ENCODE measurements around the gene RPRD1B. TPM values are rescaled to one million over a fixed set of nuclear protein-coding genes. Genes with fewer than 3 reads are reported as not detected.

RPRD1B gene
- polyA plus RNA-seq, 3 donors from 2014 or later = 2.0 to 4.3 (median 2.1) TPM

DNA sequence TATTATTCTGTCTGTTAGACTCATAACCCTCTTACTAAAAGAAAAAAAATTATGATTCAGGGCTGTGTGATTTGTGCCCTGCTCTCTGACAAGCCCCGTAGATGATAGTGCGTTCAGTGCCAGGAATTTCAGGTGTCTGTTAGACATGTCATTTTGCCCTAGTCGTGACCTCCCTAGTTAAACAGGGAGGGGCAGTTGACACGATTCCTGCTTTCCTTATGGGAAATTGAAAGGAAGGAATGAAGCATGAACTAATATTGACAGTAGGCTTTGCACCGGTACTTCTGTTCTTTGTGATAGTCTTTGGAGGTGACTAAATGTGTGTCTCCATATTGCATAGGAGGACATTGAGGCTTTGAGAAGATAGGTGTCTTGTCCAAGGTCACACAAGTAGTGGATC, 26.3 kb downstream of the RPRD1B start:
- Mint-ChIP-seq H3K9me3 (no peaks in the 10 kb centered on the region), H3K4me3 (no peak overlapping the region)

DNA sequence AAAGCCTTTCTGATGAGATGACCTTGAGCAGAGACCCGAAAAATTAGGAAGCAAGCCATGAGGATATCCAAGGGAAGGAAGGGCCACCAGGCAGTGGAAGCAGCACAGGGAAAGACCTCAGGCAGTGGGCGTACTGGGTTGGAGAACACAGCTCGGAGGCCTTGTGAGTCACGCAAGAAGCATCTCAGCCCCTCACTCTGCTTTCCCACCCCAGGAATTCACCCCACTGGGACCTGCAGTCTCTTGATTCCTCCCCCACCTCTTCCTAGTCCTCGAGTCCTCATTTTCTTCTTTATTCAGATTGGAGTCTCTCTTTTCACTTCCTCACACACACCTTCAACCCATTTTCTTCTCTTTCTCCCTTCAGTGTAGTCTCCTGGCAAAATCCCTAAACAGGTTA, 27.0 kb downstream of the RPRD1B start:
- Mint-ChIP-seq H3K27ac (no peak overlapping the region), H3K9me3 (no peaks in the 10 kb centered on the region), H3K27me3 (ENCODE audit: low read depth in 3 of 3) (peaks cover 0 to 2% (median 0%) of the 10 kb centered on the region in 3 donors), H3K36me3 (peaks cover 15 to 30% (median 19%) of the 10 kb centered on the region in 3 donors), H3K4me3 (no peak overlapping the region), H3K4me1 (peaks cover 7 to 9% of the 10 kb centered on the region in 2 donors)
- no peak for DNase-seq

More for the DNA sequence above, 26.3 kb downstream of the RPRD1B start:
- no peak for DNase-seq
- Mint-ChIP-seq H3K36me3 (peaks cover 15 to 30% (median 16%) of the 10 kb centered on the region in 3 donors), H3K27ac (no peak overlapping the region), H3K27me3 (ENCODE audit: low read depth in 3 of 3) (peaks cover 0 to 2% (median 0%) of the 10 kb centered on the region in 3 donors), H3K4me1 (peaks cover 9 to 10% of the 10 kb centered on the region in 2 donors)

DNA sequence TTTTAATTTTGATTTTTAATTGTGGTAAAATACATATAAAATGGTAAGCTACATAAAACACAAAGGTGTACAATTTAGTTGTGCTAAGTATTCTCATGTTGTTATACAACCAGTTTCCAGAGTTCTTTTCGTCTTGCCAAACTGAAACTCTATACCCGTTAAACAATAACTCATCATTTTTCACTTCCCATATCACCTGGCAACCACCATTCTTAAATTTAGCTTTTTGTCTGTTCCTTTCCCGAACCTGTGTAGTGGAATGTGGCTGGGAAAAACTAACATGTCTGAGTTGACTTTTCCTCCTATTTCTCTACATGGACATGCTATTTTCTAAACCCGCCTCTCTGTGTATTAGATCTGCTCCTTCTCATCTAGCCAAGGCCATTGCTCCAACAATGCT, 27.6 kb downstream of the RPRD1B start:
- DNase-seq = no peak
- H3K27ac Mint-ChIP-seq = no peak overlapping the region
- H3K4me1 Mint-ChIP-seq = peaks cover 7 to 9% of the 10 kb centered on the region in 2 donors
- no peaks in the 10 kb centered on the region for H3K9me3 Mint-ChIP-seq
- H3K4me3 Mint-ChIP-seq = no peak overlapping the region
- H3K27me3 Mint-ChIP-seq (ENCODE audit: low read depth in 3 of 3) = peaks cover 0 to 2% (median 0%) of the 10 kb centered on the region in 3 donors
- peaks cover 18 to 34% (median 23%) of the 10 kb centered on the region in 3 donors for H3K36me3 Mint-ChIP-seq

DNA sequence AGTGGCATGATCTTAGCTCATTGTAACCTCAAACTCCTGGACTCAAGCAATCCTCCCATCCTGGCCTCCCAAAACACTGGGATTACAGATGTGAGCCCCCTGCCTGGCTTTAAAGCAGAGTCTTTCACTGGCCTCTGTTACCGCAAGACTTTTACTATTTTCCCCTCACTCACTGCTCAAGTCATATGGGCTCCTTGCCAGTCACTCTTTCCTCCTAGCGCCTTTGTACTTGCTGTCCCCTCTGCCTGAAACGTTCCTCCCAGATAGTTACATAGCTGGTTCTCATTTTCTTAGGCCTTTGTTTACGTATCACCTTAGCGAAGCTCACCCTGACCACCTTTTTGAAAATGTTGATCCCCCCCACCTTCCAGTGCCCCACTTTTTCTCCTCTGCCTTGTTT, 29.3 kb downstream of the RPRD1B start:
- H3K4me1 Mint-ChIP-seq = no peaks in the 10 kb centered on the region
- no peak for DNase-seq
- no peak overlapping the region for H3K27ac Mint-ChIP-seq
- H3K9me3 Mint-ChIP-seq = no peaks in the 10 kb centered on the region
- peaks cover 21 to 43% (median 26%) of the 10 kb centered on the region in 3 donors for H3K36me3 Mint-ChIP-seq
- H3K4me3 Mint-ChIP-seq = no peak overlapping the region
- H3K27me3 Mint-ChIP-seq (ENCODE audit: low read depth in 3 of 3) = peaks cover 0 to 3% (median 0%) of the 10 kb centered on the region in 3 donors

DNA sequence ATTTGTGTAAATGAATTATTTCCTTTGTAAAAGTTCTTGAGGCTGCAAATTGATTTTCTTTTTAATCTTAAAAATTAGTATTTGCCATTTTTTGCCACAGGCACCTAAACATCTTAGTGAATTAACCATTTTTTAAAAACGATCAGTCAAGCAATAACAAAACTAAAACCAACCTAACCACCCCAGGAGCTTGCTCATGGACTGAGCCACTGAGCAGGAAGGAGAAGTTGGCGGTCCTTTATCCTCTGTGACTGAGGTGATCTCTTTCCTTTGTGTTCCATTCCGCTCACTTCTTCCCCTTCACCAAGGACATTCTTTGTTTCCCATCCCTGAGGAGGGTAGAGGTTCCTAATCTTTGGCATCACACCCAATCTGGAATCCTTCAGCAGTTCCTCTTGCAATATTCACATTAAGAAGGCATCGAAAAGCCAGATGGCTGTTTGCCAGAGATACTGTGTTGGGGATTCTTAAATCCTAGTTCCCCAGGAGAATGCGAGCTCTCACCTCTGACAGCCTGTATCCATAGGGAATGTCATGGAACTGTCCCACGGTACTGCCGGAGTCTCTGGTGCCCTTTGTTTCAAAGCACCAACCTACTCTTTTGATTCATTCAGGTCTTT, 30.5 kb downstream of the RPRD1B start:
- Mint-ChIP-seq H3K4me1 (no peaks in the 10 kb centered on the region), H3K27me3 (ENCODE audit: low read depth in 3 of 3) (peaks cover 0 to 3% (median 0%) of the 10 kb centered on the region in 3 donors), H3K4me3 (no peak overlapping the region), H3K27ac (no peak overlapping the region), H3K36me3 (peaks cover 22 to 41% (median 31%) of the 10 kb centered on the region in 3 donors), H3K9me3 (no peaks in the 10 kb centered on the region)
- DNase-seq = no peak

DNA sequence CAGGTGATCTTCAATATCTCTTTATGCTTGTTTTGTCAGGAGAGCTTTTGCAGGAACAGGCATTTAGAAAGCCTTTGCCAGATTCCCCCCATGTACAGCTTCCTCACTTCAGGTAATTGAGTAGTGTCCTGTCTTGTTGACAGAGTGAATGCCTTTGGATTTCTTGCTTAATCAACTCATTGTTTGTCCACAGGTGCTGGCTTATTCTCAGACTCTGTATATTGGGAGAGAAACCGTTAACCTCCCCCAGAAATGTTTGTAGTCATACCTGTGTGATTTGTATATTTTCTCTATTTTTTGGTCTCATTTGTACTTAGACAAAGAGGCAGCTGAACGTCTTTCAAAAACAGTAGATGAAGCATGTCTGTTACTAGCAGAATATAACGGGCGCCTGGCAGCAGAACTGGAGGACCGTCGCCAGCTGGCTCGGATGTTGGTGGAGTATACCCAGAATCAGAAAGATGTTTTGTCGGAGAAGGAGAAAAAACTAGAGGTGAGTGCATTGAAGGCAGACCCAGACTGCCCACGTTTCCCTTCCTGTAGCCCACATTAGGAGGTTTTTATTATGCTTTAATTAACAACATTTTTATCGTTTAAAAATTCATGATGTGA, 32.3 kb downstream of the RPRD1B start:
- no peaks in the 10 kb centered on the region for H3K9me3 Mint-ChIP-seq
- H3K27ac Mint-ChIP-seq = no peak overlapping the region
- no peaks in the 10 kb centered on the region for H3K4me1 Mint-ChIP-seq
- peaks cover 0 to 5% (median 0%) of the 10 kb centered on the region in 3 donors for H3K27me3 Mint-ChIP-seq (ENCODE audit: low read depth in 3 of 3)
- DNase-seq = no peak
- peaks cover 22 to 35% (median 33%) of the 10 kb centered on the region in 3 donors for H3K36me3 Mint-ChIP-seq
- no peak overlapping the region for H3K4me3 Mint-ChIP-seq

DNA sequence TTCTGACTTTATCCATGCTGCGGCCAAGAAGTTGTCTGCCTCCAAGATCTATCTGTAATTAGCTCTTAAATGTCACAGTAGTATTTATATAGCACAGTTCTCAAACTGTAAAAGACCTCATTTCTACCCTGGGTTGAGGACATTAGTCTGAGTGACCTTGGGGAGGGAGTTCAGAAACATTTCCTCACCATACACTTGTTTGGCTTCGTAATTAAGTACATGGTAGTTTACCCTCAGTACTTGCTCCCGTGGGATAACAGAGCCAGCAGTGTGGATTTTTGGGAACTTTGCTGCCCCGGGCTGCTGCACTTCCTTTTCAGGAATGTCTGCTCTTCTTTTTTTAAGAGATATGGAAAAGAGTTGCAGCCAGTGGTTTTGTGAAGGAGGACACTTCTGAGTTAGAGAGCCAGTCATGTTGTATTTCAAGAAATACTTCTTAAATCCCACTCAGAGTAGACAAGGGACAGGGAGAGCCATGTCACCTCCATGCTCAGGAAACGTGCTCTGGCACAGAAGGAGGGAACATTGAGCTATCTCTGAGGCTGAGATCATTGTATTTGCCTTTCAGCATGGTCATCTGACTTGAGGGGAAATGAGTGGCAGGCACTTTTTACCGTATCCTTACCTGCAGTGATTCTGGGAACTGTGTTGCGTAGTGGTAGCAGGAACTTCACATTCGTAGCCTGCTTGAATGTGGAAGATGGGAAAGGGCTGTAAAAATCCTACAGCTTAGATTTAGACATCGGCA, 33.6 kb downstream of the RPRD1B start:
- no peaks in the 10 kb centered on the region for H3K4me1 Mint-ChIP-seq
- peak overlapping the region in 1 of 6 donors; percentile 36 for H3K27ac Mint-ChIP-seq
- peaks cover 0 to 5% (median 0%) of the 10 kb centered on the region in 3 donors for H3K27me3 Mint-ChIP-seq (ENCODE audit: low read depth in 3 of 3)
- no peak for DNase-seq
- H3K4me3 Mint-ChIP-seq = no peak overlapping the region
- no peaks in the 10 kb centered on the region for H3K9me3 Mint-ChIP-seq
- peaks cover 24 to 46% (median 35%) of the 10 kb centered on the region in 3 donors for H3K36me3 Mint-ChIP-seq

DNA sequence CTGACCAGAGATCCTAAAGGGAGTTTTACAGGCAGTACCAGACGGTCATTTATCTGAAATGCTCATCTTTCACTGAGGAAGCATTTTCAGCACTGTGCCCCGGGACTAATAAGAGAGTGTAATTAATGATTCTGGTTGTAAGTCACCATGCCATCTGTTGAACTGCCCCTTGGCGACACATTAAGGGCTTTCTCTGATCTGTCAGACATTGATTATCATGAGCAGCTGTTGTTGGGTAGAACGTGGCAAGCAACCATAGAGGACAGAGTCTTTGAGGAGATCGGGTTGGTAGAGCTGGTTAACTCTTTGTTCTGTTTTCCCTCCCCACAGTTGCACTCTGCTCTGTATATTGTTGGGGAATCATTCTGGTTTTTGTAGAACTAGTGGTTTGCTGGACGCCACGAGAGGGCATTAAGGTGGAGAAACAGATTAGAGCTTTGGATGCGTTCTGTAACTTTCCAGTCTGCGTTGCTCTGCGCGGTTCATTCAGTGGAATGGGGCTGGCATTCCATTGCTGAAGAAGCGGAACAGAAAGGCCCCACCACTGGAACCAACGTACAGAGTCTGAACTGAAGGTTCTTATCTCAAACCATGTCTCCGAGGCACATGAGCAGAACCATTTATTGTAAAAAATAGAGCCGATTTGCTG, 34.3 kb downstream of the RPRD1B start:
- no peak for DNase-seq
- peak overlapping the region in 1 of 6 donors; percentile 36 for H3K27ac Mint-ChIP-seq
- H3K27me3 Mint-ChIP-seq (ENCODE audit: low read depth in 3 of 3) = peaks cover 0 to 5% (median 0%) of the 10 kb centered on the region in 3 donors
- peaks cover 27 to 53% (median 37%) of the 10 kb centered on the region in 3 donors for H3K36me3 Mint-ChIP-seq
- H3K4me3 Mint-ChIP-seq = no peak overlapping the region
- H3K9me3 Mint-ChIP-seq = no peaks in the 10 kb centered on the region
- H3K4me1 Mint-ChIP-seq = no peaks in the 10 kb centered on the region

DNA sequence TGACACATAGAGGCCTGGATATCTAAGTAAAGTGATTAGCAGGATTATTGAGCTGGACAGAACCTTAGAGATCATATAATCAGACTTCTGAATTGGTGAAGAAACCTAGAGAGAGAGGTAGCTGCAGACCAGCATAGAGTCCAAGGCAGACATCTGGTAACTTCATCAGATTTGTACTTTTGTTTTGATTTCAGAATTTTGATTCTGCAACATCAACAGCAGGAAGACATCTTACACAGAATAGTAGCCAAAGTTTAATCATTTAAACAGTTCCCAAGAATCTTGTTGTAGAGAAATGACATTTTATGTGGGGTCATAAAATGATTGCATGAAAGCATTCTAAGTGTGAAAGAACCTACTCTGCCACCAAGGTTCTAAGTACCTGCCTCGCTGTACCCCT, 39.4 kb downstream of the RPRD1B start:
- Mint-ChIP-seq H3K27me3 (ENCODE audit: low read depth in 3 of 3) (peaks cover 0 to 4% (median 0%) of the 10 kb centered on the region in 3 donors), H3K9me3 (no peaks in the 10 kb centered on the region), H3K4me3 (no peak overlapping the region), H3K4me1 (peaks cover 2 to 12% of the 10 kb centered on the region in 2 donors), H3K36me3 (peaks cover 22 to 35% (median 27%) of the 10 kb centered on the region in 3 donors), H3K27ac (peak overlapping the region in 1 of 6 donors; percentile 23)
- DNase-seq = no peak

DNA sequence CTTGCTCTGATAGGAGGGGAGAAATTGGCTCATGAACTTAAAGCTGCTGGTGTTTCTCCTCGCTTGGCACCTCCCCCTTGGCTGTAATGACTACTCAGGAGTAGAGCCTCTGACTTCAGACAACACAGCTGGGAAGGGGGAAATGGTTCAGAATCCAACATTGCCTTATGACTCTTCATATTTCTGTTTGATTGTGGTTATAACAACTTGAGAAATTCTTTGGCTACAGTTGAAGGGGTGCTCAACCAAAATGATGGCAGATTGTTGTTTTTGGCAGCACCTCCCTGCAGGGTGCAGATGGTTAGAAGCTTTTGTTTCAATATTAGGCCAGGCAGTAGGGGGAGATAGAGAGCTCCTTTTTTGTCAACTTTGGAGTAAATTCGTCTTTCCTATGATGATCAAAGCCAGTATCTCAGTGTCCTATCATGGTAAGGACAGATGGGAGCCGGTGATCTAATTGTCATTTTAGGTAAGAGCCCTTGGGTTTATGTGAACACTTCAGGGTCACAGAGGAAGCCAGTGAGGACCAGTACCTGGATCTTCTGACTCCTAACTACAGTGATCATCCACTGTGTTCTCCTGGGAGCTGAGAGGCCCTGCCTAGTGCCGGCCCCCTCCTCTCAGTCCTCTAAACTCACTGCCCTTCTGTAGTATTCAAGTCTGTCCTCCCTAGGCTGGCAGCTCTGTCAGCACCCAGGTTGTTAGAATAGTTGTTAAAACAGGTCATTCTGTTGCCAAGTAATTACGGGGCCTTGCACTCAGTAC, 39.9 kb downstream of the RPRD1B start:
- DNase-seq = peak; percentile 25 to 38 (median 32)
- Mint-ChIP-seq H3K27ac (peak overlapping the region in 2 of 6 donors; percentile 15 to 23), H3K4me3 (no peak overlapping the region), H3K9me3 (no peaks in the 10 kb centered on the region), H3K4me1 (peaks cover 2 to 12% of the 10 kb centered on the region in 2 donors), H3K36me3 (peaks cover 22 to 39% (median 27%) of the 10 kb centered on the region in 3 donors), H3K27me3 (ENCODE audit: low read depth in 3 of 3) (peaks cover 0 to 4% (median 0%) of the 10 kb centered on the region in 3 donors)

DNA sequence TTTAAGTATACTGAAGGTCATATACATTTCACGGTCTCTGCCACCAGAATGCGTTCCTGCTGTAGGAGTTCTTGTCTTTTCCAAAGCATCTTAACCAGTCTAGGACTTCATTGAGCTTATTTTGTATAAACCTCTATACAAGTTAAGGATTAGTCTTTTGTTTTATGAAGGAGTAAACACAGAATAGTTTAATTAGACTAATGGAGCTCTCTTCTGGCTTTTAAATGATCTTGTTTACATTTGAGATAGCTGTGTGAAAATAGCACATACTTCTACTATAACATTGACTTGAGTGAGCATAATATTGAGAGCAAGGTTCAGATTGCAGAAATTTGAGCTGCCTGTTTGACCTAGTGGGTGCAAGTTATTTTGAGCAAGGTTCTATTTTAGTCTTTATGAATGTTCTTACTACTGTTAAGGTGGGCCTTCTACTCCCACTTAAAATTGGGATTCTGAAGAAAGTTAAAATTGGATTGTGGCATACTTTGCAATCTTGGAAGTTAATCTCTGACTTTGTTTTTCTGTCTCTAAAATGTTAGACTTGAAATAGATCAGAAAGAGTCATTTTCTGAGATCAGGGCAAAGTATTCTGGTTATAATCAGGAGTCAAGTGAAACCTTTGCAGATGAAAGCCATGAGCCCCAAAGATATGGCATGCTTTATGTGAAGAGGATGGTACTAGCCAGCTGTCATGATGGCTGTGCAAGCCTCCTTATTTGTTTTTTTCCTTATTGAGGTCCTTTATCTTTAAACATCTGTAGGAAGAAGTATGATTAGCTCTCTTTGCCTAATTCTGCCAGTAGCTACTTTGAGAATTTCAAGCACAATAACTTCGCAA, 41.8 kb downstream of the RPRD1B start:
- H3K36me3 Mint-ChIP-seq = peaks cover 22 to 49% (median 28%) of the 10 kb centered on the region in 3 donors
- peak overlapping the region in 3 of 6 donors; percentile 5 to 51 (median 17) for H3K27ac Mint-ChIP-seq
- H3K4me1 Mint-ChIP-seq = peaks cover 4 to 17% of the 10 kb centered on the region in 2 donors
- H3K4me3 Mint-ChIP-seq = no peak overlapping the region
- H3K27me3 Mint-ChIP-seq (ENCODE audit: low read depth in 3 of 3) = peaks cover 0 to 1% (median 0%) of the 10 kb centered on the region in 3 donors
- H3K9me3 Mint-ChIP-seq = no peaks in the 10 kb centered on the region
- no peak for DNase-seq

DNA sequence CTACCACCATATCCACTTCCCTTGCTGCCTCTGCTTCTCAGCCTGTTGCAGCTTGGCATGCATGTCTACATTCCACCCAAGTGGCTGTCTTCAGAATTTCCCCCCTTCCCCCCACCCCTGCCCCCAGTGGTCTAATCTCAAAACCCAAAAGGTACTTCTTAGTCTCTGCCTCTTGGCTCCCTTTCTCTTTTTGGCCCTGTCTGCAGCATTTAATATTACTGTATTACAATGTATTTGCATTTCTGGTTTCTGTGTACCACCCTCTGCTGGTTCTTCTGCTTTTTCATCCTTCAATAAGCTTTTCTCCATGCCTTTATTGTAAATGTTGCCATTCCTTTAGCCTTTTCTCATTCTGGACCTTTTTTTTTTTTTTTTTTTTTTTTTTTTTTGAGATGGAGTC, 43.0 kb downstream of the RPRD1B start:
- H3K4me1 Mint-ChIP-seq = peaks cover 4 to 25% of the 10 kb centered on the region in 2 donors
- DNase-seq = no peak

More for the DNA sequence above, 43.0 kb downstream of the RPRD1B start:
- Mint-ChIP-seq H3K27ac (peak overlapping the region in 1 of 6 donors; percentile 11), H3K27me3 (ENCODE audit: low read depth in 3 of 3) (no peaks in the 10 kb centered on the region), H3K36me3 (peaks cover 20 to 47% (median 31%) of the 10 kb centered on the region in 3 donors), H3K4me3 (no peak overlapping the region), H3K9me3 (no peaks in the 10 kb centered on the region)

Measured in immature natural killer cell (primary cell).